ENCODE measurements around the gene GALK1.

The GALK1 gene

GRCh38 chr17:75736173-75736835, 28.7 kb downstream of the GALK1 start:
- Histone ChIP-seq H3K36me3 (ENCODE audit: control insufficient read depth, insufficient read depth, low read length) (no peaks in the 10 kb centered on the region), H3K4me3 (ENCODE audit: insufficient read depth, low read depth, low read length) (no peak overlapping the region), H3K27ac (ENCODE audit: insufficient read depth, low read depth, low read length, poor library complexity, severe bottlenecking) (no peak overlapping the region), H3K9me3 (ENCODE audit: control insufficient read depth, low read length) (no peaks in the 10 kb centered on the region), H3K4me1 (ENCODE audit: control insufficient read depth, insufficient read depth, low read length) (peaks cover 8% of the 10 kb centered on the region), H3K27me3 (ENCODE audit: control insufficient read depth, insufficient read depth, low read length, poor library complexity, severe bottlenecking) (no peaks in the 10 kb centered on the region)
- WGBS, 2 experiments = 94 to 96% methylated on average over 26 of the region's 26 CpGs

GRCh38 chr17:75734674-75735294, 30.2 kb downstream of the GALK1 start:
- H3K4me3 ChIP-seq (ENCODE audit: insufficient read depth, low read depth, low read length) = no peak overlapping the region
- no peak overlapping the region for H3K27ac ChIP-seq (ENCODE audit: insufficient read depth, low read depth, low read length, poor library complexity, severe bottlenecking)
- no peaks in the 10 kb centered on the region for H3K27me3 ChIP-seq (ENCODE audit: control insufficient read depth, insufficient read depth, low read length, poor library complexity, severe bottlenecking)
- H3K4me1 ChIP-seq (ENCODE audit: control insufficient read depth, insufficient read depth, low read length) = peaks cover 8% of the 10 kb centered on the region
- 86 to 92% methylated on average over 3 to 4 of the region's 4 CpGs for WGBS, 2 experiments
- H3K9me3 ChIP-seq (ENCODE audit: control insufficient read depth, low read length) = no peaks in the 10 kb centered on the region
- no peaks in the 10 kb centered on the region for H3K36me3 ChIP-seq (ENCODE audit: control insufficient read depth, insufficient read depth, low read length)

- Histone ChIP-seq H3K27me3 (ENCODE audit: control insufficient read depth, insufficient read depth, low read length, poor library complexity, severe bottlenecking) (no peaks in the 10 kb centered on the region), H3K36me3 (ENCODE audit: control insufficient read depth, insufficient read depth, low read length) (no peaks in the 10 kb centered on the region), H3K4me3 (ENCODE audit: insufficient read depth, low read depth, low read length) (no peak overlapping the region), H3K9me3 (ENCODE audit: control insufficient read depth, low read length) (no peaks in the 10 kb centered on the region), H3K27ac (ENCODE audit: insufficient read depth, low read depth, low read length, poor library complexity, severe bottlenecking) (no peak overlapping the region), H3K4me1 (ENCODE audit: control insufficient read depth, insufficient read depth, low read length) (peaks cover 6% of the 10 kb centered on the region)
- 94 to 95% methylated on average over 18 of the region's 18 CpGs for WGBS, 2 experiments
Observed at GRCh38 chr17:75733471-75733870, 31.5 kb downstream of the GALK1 start.

DNA sequence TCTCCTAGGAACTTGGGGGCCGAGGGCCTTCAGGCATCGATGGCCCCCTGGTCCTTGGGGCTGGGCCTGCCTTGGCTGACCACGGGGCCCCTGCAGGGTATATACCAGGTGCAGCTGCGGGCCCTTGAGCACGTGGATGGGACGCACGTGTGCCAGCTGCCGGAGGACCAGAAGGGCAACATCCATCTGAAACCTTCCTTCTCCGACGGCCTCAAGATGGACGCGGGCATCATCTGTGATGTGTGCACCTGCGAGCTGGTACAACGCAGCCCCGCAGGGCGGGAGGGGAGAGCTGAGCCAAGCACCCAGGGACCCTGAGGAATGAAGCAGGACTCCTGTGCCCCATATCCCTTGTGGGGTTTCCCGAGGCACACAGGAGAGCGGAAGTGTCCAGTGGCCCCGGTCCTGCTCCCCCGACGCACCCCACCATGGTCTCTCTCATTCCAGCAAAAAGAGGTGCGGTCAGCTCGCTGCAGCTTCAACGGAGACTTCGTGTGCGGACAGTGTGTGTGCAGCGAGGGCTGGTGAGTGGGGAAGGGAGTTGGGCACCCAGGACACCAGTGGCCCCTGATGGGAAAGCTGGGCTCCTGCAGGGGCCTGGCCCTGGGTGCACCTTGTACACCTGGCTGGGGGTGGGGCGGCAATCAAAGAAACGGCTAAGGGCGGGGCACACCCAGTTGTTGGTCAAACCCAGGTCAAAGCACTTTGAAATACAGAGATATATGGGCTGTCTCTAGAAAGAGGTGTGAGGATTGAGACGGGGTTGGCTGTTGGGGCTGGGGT, 33.1 kb downstream of the GALK1 start:
- Histone ChIP-seq H3K27ac (ENCODE audit: insufficient read depth, low read depth, low read length, poor library complexity, severe bottlenecking) (no peak overlapping the region), H3K4me1 (ENCODE audit: control insufficient read depth, insufficient read depth, low read length) (no peaks in the 10 kb centered on the region), H3K27me3 (ENCODE audit: control insufficient read depth, insufficient read depth, low read length, poor library complexity, severe bottlenecking) (no peaks in the 10 kb centered on the region), H3K4me3 (ENCODE audit: insufficient read depth, low read depth, low read length) (no peak overlapping the region), H3K36me3 (ENCODE audit: control insufficient read depth, insufficient read depth, low read length) (no peaks in the 10 kb centered on the region), H3K9me3 (ENCODE audit: control insufficient read depth, low read length) (no peaks in the 10 kb centered on the region)
- WGBS, 2 experiments = 95% methylated on average over 31 of the region's 31 CpGs

GRCh38 chr17:75731086-75731715, 33.8 kb downstream of the GALK1 start:
- Histone ChIP-seq H3K27ac (ENCODE audit: insufficient read depth, low read depth, low read length, poor library complexity, severe bottlenecking) (no peak overlapping the region), H3K27me3 (ENCODE audit: control insufficient read depth, insufficient read depth, low read length, poor library complexity, severe bottlenecking) (no peaks in the 10 kb centered on the region)
- 93 to 95% methylated on average over 26 of the region's 26 CpGs for WGBS, 2 experiments

GRCh38 chr17:75730065-75730464, 34.9 kb downstream of the GALK1 start:
- Histone ChIP-seq H3K9me3 (ENCODE audit: control insufficient read depth, low read length) (no peaks in the 10 kb centered on the region), H3K4me3 (ENCODE audit: insufficient read depth, low read depth, low read length) (no peak overlapping the region), H3K4me1 (ENCODE audit: control insufficient read depth, insufficient read depth, low read length) (no peaks in the 10 kb centered on the region), H3K27me3 (ENCODE audit: control insufficient read depth, insufficient read depth, low read length, poor library complexity, severe bottlenecking) (no peaks in the 10 kb centered on the region), H3K36me3 (ENCODE audit: control insufficient read depth, insufficient read depth, low read length) (no peaks in the 10 kb centered on the region), H3K27ac (ENCODE audit: insufficient read depth, low read depth, low read length, poor library complexity, severe bottlenecking) (no peak overlapping the region)
- 95 to 96% methylated on average over 24 of the region's 24 CpGs for WGBS, 2 experiments

More at GRCh38 chr17:75731086-75731715, 33.8 kb downstream of the GALK1 start:
- H3K4me3 ChIP-seq (ENCODE audit: insufficient read depth, low read depth, low read length) = no peak overlapping the region
- H3K9me3 ChIP-seq (ENCODE audit: control insufficient read depth, low read length) = no peaks in the 10 kb centered on the region
- no peaks in the 10 kb centered on the region for H3K36me3 ChIP-seq (ENCODE audit: control insufficient read depth, insufficient read depth, low read length)
- no peaks in the 10 kb centered on the region for H3K4me1 ChIP-seq (ENCODE audit: control insufficient read depth, insufficient read depth, low read length)

DNA sequence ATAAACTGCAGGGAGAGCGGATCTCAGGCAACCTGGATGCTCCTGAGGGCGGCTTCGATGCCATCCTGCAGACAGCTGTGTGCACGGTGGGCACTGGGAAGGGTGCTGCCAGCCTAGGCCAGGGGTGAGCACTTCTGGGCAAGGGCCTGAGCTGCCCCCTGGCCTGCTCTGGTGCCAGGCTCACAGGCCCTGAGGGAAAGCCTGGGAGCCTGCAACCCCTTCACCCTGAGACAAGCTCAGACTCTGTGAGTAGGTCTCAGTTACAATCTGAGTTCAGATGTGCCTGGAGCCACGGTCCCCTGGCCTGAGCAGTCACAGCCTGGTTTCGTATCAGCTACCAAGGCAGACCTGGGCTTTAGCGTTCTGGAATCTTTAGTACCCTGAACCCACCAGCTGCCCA, 35.6 kb downstream of the GALK1 start:
- no peaks in the 10 kb centered on the region for H3K9me3 ChIP-seq (ENCODE audit: control insufficient read depth, low read length)
- H3K4me1 ChIP-seq (ENCODE audit: control insufficient read depth, insufficient read depth, low read length) = no peaks in the 10 kb centered on the region
- H3K27me3 ChIP-seq (ENCODE audit: control insufficient read depth, insufficient read depth, low read length, poor library complexity, severe bottlenecking) = no peaks in the 10 kb centered on the region
- H3K4me3 ChIP-seq (ENCODE audit: insufficient read depth, low read depth, low read length) = no peak overlapping the region
- WGBS, 2 experiments = 95% methylated on average over 7 of the region's 7 CpGs
- H3K36me3 ChIP-seq (ENCODE audit: control insufficient read depth, insufficient read depth, low read length) = no peaks in the 10 kb centered on the region
- no peak overlapping the region for H3K27ac ChIP-seq (ENCODE audit: insufficient read depth, low read depth, low read length, poor library complexity, severe bottlenecking)

DNA sequence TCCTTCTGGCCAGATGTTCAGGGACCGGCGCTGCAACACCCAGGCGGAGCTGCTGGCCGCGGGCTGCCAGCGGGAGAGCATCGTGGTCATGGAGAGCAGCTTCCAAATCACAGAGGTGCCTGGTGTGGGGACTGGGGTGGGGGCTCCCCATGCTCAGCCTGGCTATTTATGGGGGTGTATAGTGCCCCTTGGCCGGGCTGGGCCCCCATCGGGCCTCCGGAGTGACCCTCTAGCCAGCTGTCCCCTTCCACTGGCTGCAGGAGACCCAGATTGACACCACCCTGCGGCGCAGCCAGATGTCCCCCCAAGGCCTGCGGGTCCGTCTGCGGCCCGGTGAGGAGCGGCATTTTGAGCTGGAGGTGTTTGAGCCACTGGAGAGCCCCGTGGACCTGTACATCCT, 37.6 kb downstream of the GALK1 start:
- H3K9me3 ChIP-seq (ENCODE audit: control insufficient read depth, low read length) = no peaks in the 10 kb centered on the region
- H3K4me3 ChIP-seq (ENCODE audit: insufficient read depth, low read depth, low read length) = no peak overlapping the region
- H3K27ac ChIP-seq (ENCODE audit: insufficient read depth, low read depth, low read length, poor library complexity, severe bottlenecking) = no peak overlapping the region
- H3K4me1 ChIP-seq (ENCODE audit: control insufficient read depth, insufficient read depth, low read length) = no peaks in the 10 kb centered on the region
- H3K27me3 ChIP-seq (ENCODE audit: control insufficient read depth, insufficient read depth, low read length, poor library complexity, severe bottlenecking) = peaks cover 5% of the 10 kb centered on the region
- H3K36me3 ChIP-seq (ENCODE audit: control insufficient read depth, insufficient read depth, low read length) = no peaks in the 10 kb centered on the region
- WGBS, 2 experiments = 93 to 95% methylated on average over 18 of the region's 18 CpGs

DNA sequence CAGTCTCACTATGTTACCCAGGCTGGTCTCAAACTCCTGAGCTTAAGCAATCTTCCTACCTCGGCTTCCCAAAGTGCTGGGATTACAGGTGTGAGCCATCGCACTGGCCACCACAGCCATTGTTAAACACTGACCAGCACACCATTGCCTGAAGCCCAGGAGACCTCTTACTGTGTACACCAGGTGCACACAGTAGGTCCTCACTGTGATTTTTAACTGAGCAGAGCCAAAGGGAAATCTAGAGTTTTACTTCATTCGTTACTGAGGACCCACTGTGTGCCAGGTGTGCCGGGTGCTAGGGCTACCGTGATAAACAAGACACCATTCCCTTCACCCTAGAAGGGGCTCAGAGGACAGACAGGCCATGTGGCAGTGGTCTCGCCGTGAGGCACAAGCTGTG, 39.5 kb downstream of the GALK1 start:
- H3K36me3 ChIP-seq (ENCODE audit: control insufficient read depth, insufficient read depth, low read length) = no peaks in the 10 kb centered on the region
- peaks cover 24% of the 10 kb centered on the region for H3K27me3 ChIP-seq (ENCODE audit: control insufficient read depth, insufficient read depth, low read length, poor library complexity, severe bottlenecking)
- 94 to 96% methylated on average over 7 of the region's 7 CpGs for WGBS, 2 experiments
- no peaks in the 10 kb centered on the region for H3K4me1 ChIP-seq (ENCODE audit: control insufficient read depth, insufficient read depth, low read length)
- H3K27ac ChIP-seq (ENCODE audit: insufficient read depth, low read depth, low read length, poor library complexity, severe bottlenecking) = no peak overlapping the region
- no peak overlapping the region for H3K4me3 ChIP-seq (ENCODE audit: insufficient read depth, low read depth, low read length)
- no peaks in the 10 kb centered on the region for H3K9me3 ChIP-seq (ENCODE audit: control insufficient read depth, low read length)

Data from ectodermal cell (in vitro differentiated cells).